Thoracic aorta (tissue), 2 donors: ENCODE measurements around the gene C1QTNF4. TPM values are rescaled to one million over a fixed set of nuclear protein-coding genes. Genes with fewer than 3 reads are reported as not detected.
"Not testable (repeated sequence)": the region's sequence is repeated elsewhere in the genome, so short reads cannot be mapped to it uniquely, and the experiment has no call there.

ENCODE experiments used
- ATAC-seq: fragments of 150-250 bp; one replicate; pipeline ENCODE4 v1.8.0; 2017; ENCODE audit warnings: low read depth; ENCODE audit not compliant: insufficient number of reproducible peaks, low FRiP score
- DNase-seq: peaks from one replicate; pipeline ENCODE4 v3.0.0-alpha.2; 2020; ENCODE audit warnings: low spot score
- H3K27ac ChIP-seq, 2 donors: fragments of 200-600 bp; sonication (generic); 1 replicate in 1 of 2; 2 replicates in 1 of 2; pipeline ENCODE4 v1.5.1; 2016; ENCODE audit warnings: mild to moderate bottlenecking in 2 of 2, moderate library complexity in 2 of 2
- H3K27me3 ChIP-seq: fragments of 200-600 bp; sonication (generic); replicated peaks from 2 replicates; pipeline ENCODE4 v1.6.0; 2016; ENCODE audit warnings: mild to moderate bottlenecking; ENCODE audit not compliant: insufficient read depth
- H3K36me3 ChIP-seq: fragments of 200-600 bp; sonication (generic); one replicate; pipeline ENCODE4 v1.5.1; 2016
- H3K4me1 ChIP-seq, 2 donors: fragments of 200-600 bp; sonication (generic); 1 replicate in 1 of 2; 2 replicates in 1 of 2; pipeline versions ENCODE4 v1.5.1 to v1.6.0; 2016; ENCODE audit warnings: low read depth in 2 of 2, mild to moderate bottlenecking in 1 of 2; ENCODE audit not compliant: control insufficient read depth in 1 of 2
- H3K4me3 ChIP-seq: fragments of 200-600 bp; sonication (generic); 2 replicates; pipeline ENCODE4 v1.5.1; 2016; ENCODE audit warnings: mild to moderate bottlenecking
- H3K9me3 ChIP-seq: fragments of 200-600 bp; sonication (generic); 2 replicates; pipeline ENCODE4 v1.5.1; 2016
- total RNA-seq, 2 donors: library from RNA; depleted of rRNA; stranded (reverse); fragments of >200 nt; gene quantifications; one replicate each; pipeline versions ENCODE4 v1.1.0 to v1.2.3, GENCODE V29; 2016
- TF ChIP-seq, protein P1 (sequence below): fragments of 200-600 bp; sonication (generic); IDR thresholded peaks from one replicate; pipeline ENCODE4 v1.5.1; 2019; ENCODE audit warnings: antibody characterized with exemption

The C1QTNF4 gene
- total RNA-seq, 2 donors from 2014 or later, result 2.0 to 2.8 TPM

DNA sequence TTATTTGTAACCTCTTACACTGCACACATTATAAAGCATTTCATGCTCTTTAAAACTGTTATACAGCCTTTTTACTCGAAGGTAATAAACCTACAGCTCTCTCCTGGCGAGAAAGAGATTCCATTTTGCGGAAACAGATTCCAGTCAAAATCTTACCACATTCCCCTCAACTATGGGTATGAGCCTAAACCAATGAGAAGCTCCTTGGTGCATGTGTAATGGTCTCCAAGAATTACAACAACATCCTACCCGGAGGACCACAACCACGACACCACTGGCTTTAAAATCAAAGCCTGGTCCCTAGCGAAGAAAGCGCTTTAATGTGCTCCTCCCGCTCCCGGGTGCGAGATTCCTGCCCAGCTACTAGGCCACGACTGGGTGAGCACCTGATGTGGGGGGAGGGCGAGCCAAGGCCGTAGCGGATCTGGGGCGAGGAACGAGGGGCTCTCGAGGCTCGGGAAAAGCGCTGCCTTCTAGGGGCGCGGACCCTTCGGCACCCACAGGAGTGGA, 42.1 kb downstream of the C1QTNF4 start:
- Histone ChIP-seq H3K4me1 (peaks cover 25 to 47% of the 10 kb centered on the region in 2 donors), H3K27ac (peak overlapping the region; percentile 85 to 89), H3K9me3 (no peaks in the 10 kb centered on the region), H3K4me3 (peak overlapping the region; percentile 85), H3K27me3 (no peaks in the 10 kb centered on the region), H3K36me3 (no peaks in the 10 kb centered on the region)
- no peak for DNase-seq
- ATAC-seq, result no peak
- TF ChIP-seq, protein P1, sequence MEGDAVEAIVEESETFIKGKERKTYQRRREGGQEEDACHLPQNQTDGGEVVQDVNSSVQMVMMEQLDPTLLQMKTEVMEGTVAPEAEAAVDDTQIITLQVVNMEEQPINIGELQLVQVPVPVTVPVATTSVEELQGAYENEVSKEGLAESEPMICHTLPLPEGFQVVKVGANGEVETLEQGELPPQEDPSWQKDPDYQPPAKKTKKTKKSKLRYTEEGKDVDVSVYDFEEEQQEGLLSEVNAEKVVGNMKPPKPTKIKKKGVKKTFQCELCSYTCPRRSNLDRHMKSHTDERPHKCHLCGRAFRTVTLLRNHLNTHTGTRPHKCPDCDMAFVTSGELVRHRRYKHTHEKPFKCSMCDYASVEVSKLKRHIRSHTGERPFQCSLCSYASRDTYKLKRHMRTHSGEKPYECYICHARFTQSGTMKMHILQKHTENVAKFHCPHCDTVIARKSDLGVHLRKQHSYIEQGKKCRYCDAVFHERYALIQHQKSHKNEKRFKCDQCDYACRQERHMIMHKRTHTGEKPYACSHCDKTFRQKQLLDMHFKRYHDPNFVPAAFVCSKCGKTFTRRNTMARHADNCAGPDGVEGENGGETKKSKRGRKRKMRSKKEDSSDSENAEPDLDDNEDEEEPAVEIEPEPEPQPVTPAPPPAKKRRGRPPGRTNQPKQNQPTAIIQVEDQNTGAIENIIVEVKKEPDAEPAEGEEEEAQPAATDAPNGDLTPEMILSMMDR, result no peak

DNA sequence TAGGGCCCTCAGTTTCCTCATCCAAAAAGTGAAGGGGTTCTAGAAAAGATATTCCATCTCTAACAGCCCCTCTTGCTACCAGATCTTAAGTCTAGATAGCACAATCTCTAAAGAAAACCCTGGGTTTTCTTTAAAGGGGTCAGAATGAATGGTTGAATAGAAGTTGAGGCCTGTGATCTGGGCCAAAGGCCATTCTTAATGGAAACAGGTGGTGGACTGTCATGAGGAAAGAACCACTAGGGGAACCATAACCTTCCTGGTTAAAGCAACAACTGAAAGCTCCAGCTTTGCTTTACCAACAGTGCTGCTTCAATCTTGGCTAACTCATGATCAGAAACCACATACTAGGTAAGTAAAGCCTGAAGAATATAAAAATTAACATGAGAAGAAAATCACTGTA, 43.1 kb downstream of the C1QTNF4 start:
- no peaks in the 10 kb centered on the region for H3K36me3 ChIP-seq
- no peak for DNase-seq
- no peaks in the 10 kb centered on the region for H3K9me3 ChIP-seq
- ATAC-seq, result no peak
- TF ChIP-seq, protein P1, result no peak
- H3K4me1 ChIP-seq, result peaks cover 25 to 49% of the 10 kb centered on the region in 2 donors
- H3K27ac ChIP-seq, result no peak overlapping the region
- H3K4me3 ChIP-seq, result peak overlapping the region; percentile 85
- no peaks in the 10 kb centered on the region for H3K27me3 ChIP-seq

DNA sequence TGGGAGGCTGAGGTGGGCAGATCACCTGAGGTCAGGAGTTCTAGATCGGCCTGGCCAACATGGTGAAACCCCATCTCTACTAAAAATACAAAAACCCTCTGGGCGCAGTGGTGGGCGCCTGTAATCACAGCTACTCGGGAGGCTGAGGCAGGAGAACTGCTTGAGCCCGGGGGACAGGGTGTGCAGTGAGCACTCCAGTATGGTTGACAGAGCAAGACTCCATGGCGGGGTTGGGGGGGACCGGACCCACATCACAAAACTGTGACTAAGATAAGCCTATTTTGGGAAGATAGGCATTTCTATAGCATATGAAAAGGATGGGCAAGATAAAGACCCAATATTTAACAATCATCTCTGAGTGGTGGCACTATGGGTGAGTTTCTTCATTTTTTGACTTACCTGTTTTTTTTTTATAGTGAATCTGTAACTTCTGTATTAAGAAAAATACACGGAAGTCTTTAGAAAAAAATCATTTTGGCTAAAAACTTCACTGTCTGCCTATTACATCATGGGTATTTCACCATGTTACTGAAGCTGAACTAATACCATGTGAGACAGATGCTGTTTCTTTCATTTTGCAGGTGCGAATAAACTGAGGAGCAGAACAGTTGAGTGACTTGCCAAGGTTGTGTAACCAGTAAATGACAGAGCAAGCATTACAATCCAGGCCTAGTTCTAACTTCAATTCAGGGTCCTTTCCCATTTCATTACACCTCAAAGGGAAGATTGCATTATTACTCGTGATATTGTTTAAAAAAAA, 43.7 kb downstream of the C1QTNF4 start:
- no peaks in the 10 kb centered on the region for H3K27me3 ChIP-seq
- TF ChIP-seq, protein P1, result no peak
- ATAC-seq (no peak), DNase-seq (no peak)
- peaks cover 25 to 49% of the 10 kb centered on the region in 2 donors for H3K4me1 ChIP-seq
- H3K4me3 ChIP-seq, result peak overlapping the region; percentile 85
- no peaks in the 10 kb centered on the region for H3K9me3 ChIP-seq
- H3K27ac ChIP-seq, result no peak overlapping the region
- H3K36me3 ChIP-seq, result no peaks in the 10 kb centered on the region

DNA sequence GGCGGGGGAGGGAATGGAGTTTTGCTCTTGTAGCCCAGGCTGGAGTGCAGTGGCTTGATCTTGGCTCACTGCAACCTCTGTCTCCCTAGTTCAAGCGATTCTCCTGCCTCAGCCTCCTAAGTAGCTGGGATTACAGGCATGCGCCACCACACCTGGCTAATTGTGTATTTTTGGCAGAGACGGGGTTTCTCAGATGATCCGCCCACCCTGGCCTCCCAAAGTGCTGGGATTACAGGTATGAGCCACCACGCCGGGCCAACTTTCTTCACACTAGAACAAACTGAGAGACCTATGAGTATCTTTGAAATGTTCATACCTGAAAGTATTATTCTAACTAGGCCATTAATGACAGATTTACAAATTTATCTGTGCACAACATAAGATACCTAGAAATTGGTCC, 47.9 kb downstream of the C1QTNF4 start:
- not testable (repeated sequence) for H3K4me3 ChIP-seq, ATAC-seq, H3K27ac ChIP-seq, H3K36me3 ChIP-seq, H3K9me3 ChIP-seq, H3K27me3 ChIP-seq, DNase-seq
- peaks cover 25 to 40% of the 10 kb centered on the region in 2 donors for H3K4me1 ChIP-seq

DNA sequence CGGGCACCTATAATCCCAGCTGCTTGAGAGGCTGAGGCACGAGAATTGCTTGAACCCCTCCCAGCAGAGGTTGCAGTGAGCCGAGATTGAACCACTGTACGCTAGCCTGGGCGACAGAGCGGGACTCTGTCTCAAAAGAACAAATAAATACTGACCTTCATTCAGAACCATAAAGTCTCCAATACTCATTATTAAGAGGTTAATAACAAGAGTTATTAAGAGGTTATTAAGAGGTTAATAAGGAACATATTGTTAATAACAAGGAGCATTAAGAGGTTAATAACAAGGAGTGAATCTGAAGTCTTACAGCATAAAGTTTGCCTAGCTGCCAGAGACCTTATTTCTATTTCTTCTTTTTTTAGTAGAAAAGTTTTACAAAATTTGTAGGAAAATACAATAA, 48.9 kb downstream of the C1QTNF4 start:
- TF ChIP-seq, protein P1, result no peak
- Histone ChIP-seq H3K4me3 (no peak overlapping the region), H3K36me3 (no peaks in the 10 kb centered on the region), H3K27me3 (no peaks in the 10 kb centered on the region), H3K9me3 (no peaks in the 10 kb centered on the region), H3K4me1 (peaks cover 15 to 38% of the 10 kb centered on the region in 2 donors), H3K27ac (no peak overlapping the region)
- ATAC-seq (no peak), DNase-seq (no peak)
